ENCODE results near the gene ANLN. TPM values are rescaled to one million over a fixed set of nuclear protein-coding genes. Genes with fewer than 3 reads are reported as not detected.

Gene ANLN
- total RNA-seq, 1 experiment from 2014 or later: 238 TPM

GRCh38 chr7:36416251-36416650 is 26.6 kb downstream of the ANLN start:
- ChIA-PET CTCF (no interaction called here), POLR2A (no interaction called here)
- Histone ChIP-seq H3K36me3 (ENCODE audit: control insufficient read depth, insufficient read depth, low read length) (peaks cover 72% of the 10 kb centered on the region), H3K4me3 (ENCODE audit: low read depth in 2 of 2, low read length in 2 of 2) (no peak overlapping the region), H3K4me1 (ENCODE audit: control insufficient read depth, insufficient read depth, low read length) (no peaks in the 10 kb centered on the region), H3K9me3 (ENCODE audit: control insufficient read depth, insufficient read depth, low read depth, low read length) (no peaks in the 10 kb centered on the region), H3K27me3 (ENCODE audit: control insufficient read depth, insufficient read depth, low read length) (no peaks in the 10 kb centered on the region), H3K27ac (ENCODE audit: low read length) (no peak overlapping the region)
- intact Hi-C loops (cut with micrococcal nuclease; ENCODE audit: unreplicated experiment) (no loop called here), in situ Hi-C loops (cut with HindIII; ENCODE audit: low pct_unique_long_range_greater_than_20kb, low sequenced_read_pairs) (no loop called here)
- DNase-seq (ENCODE audit: low read depth, low spot score): no peak
- TF ChIP-seq POLR2AphosphoS5 (IDR thresholded peaks at IDR 0.05; ENCODE audit: low read depth, low read length) (no peak), TCF7L2 (IDR thresholded peaks at IDR 0.05; ENCODE audit: low read depth, low read length) (no peak), REST (IDR thresholded peaks at IDR 0.05; ENCODE audit: insufficient read depth in 1 of 2, low read depth in 2 of 2, low read length in 1 of 2) (no peak), CTCF (IDR thresholded peaks at IDR 0.05) (no peak), SIN3A (IDR thresholded peaks at IDR 0.05; ENCODE audit: borderline replicate concordance, insufficient read depth, low read depth, low read length) (no peak)
- no TSS peak for BruUV-seq (replicated peaks)
- ATAC-seq: no peak

- no peak for TF ChIP-seq SIN3A (IDR thresholded peaks at IDR 0.05; ENCODE audit: borderline replicate concordance, insufficient read depth, low read depth, low read length)
- TF ChIP-seq CTCF (IDR thresholded peaks at IDR 0.05): no peak
- no peak for TF ChIP-seq POLR2AphosphoS5 (IDR thresholded peaks at IDR 0.05; ENCODE audit: low read depth, low read length)
- no peak for TF ChIP-seq TCF7L2 (IDR thresholded peaks at IDR 0.05; ENCODE audit: low read depth, low read length)
- TF ChIP-seq REST (IDR thresholded peaks at IDR 0.05; ENCODE audit: insufficient read depth in 1 of 2, low read depth in 2 of 2, low read length in 1 of 2): no peak
- no peak overlapping the region for H3K4me3 ChIP-seq (ENCODE audit: low read depth in 2 of 2, low read length in 2 of 2)
- ChIA-PET CTCF (interaction anchor here (0.5 to 0.6 kb wide), 2 partner anchors 12 to 51 kb away, joined by 3 to 4 read pairs; no protein-coding TSS in a partner anchor), POLR2A (interaction anchor here (0.7 kb wide), 1 partner anchor 52 kb away, joined by 4 read pairs; no protein-coding TSS in a partner anchor)
- no peaks in the 10 kb centered on the region for H3K27me3 ChIP-seq (ENCODE audit: control insufficient read depth, insufficient read depth, low read length)
- H3K4me1 ChIP-seq (ENCODE audit: control insufficient read depth, insufficient read depth, low read length): no peaks in the 10 kb centered on the region
- ATAC-seq (no peak), DNase-seq (ENCODE audit: low read depth, low spot score) (no peak)
- in situ Hi-C loops (cut with HindIII; ENCODE audit: low pct_unique_long_range_greater_than_20kb, low sequenced_read_pairs): no loop called here
- H3K9me3 ChIP-seq (ENCODE audit: control insufficient read depth, insufficient read depth, low read depth, low read length): no peaks in the 10 kb centered on the region
- H3K36me3 ChIP-seq (ENCODE audit: control insufficient read depth, insufficient read depth, low read length): peaks cover 82% of the 10 kb centered on the region
- H3K27ac ChIP-seq (ENCODE audit: low read length): no peak overlapping the region
- intact Hi-C loops (cut with micrococcal nuclease; ENCODE audit: unreplicated experiment): no loop called here
- BruUV-seq (replicated peaks): no TSS peak
Measured at GRCh38 chr7:36420307-36420706, 30.6 kb downstream of the ANLN start.

Data from Panc1 (cell line).